Activated naive CD4-positive, alpha-beta T cell treated with anti-CD3 and anti-CD28 coated beads for 36 hours (primary cell): Measurements from ENCODE around the gene PDE3B. TPM values are rescaled to one million over a fixed set of nuclear protein-coding genes. Genes with fewer than 3 reads are reported as not detected.
"Not testable (repeated sequence)": the region's sequence is repeated elsewhere in the genome, so short reads cannot be mapped to it uniquely, and the experiment has no call there.

Source experiments
- CTCF ChIA-PET: fragments of 350-600 bp; sonication (Branson Sonifier 250); formaldehyde crosslinking; loops from one replicate; lab custom pipeline; 2021; ENCODE audit warnings: antibody characterized with exemption; lab: Charles Lee
- DNase-seq: peaks from one replicate; pipeline ENCODE4 v3.0.0-alpha.2; 2020
- H3K27ac Mint-ChIP-seq: one replicate; pipeline ENCODE4 v1.8.0; 2021; ENCODE audit warnings: mild to moderate bottlenecking, mixed read lengths
- H3K27me3 Mint-ChIP-seq: one replicate; pipeline ENCODE4 v1.8.0; 2021; ENCODE audit warnings: low read depth, mixed read lengths
- H3K36me3 Mint-ChIP-seq: one replicate; pipeline ENCODE4 v1.8.0; 2021; ENCODE audit warnings: low read depth, mixed read lengths
- H3K4me1 Mint-ChIP-seq: one replicate; pipeline ENCODE4 v1.8.0; 2021; ENCODE audit warnings: low read depth, mixed read lengths
- H3K4me3 Mint-ChIP-seq: one replicate; pipeline ENCODE4 v1.8.0; 2021; ENCODE audit warnings: mild to moderate bottlenecking, moderate library complexity, mixed read lengths
- H3K9me3 Mint-ChIP-seq: one replicate; pipeline ENCODE4 v1.8.0; 2021; ENCODE audit warnings: mixed read lengths
- intact Hi-C: fragments of 100-400 bp; cut with micrococcal nuclease; formaldehyde crosslinking; loops from one replicate; pipeline ENCODE4 v1.15.1; 2023
- total RNA-seq, 2 experiments: library from RNA; stranded (reverse); gene quantifications; one replicate each; pipeline ENCODE4 v1.2.3, GENCODE V29; 2021

Gene PDE3B
- total RNA-seq, 2 experiments from 2014 or later = 16.5 to 17.4 TPM

DNA sequence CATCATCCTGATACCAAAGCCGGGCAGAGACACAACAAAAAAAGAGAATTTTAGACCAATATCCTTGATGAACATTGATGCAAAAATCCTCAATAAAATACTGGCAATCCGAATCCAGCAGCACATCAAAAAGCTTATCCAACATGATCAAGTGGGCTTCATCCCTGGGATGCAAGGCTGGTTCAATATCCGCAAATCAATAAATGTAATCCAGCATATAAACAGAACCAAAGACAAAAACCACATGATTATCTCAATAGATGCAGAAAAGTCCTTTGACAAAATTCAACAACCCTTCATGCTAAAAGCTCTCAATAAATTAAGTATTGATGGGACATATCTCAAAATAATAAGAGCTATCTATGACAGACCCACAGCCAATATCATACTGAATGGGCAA is 21.3 kb downstream of the PDE3B start:
- Mint-ChIP-seq H3K9me3 (peaks cover 22% of the 10 kb centered on the region), H3K4me1 (peaks cover 12% of the 10 kb centered on the region), H3K36me3 (peaks cover 31% of the 10 kb centered on the region)
- intact Hi-C loops, DNase-seq, H3K4me3 Mint-ChIP-seq, H3K27ac Mint-ChIP-seq, CTCF ChIA-PET, H3K27me3 Mint-ChIP-seq: not testable (repeated sequence)

DNA sequence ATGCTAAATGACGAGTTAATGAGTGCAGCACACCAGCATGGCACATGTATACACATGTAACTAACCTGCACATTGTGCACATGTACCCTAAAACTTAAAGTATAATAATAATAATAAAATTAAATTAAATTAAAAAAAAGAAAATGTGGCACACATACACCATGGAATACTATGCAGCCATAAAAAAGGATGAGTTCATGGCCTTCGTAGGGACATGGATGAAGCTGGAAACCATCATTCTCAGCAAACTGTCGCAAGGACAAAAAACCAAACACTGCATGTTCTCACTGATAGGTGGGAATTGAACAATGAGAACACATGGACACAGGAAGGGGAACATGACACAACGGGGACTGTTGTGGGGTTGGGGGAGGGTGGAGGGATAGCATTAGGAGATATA is 23.7 kb downstream of the PDE3B start:
- Mint-ChIP-seq H3K4me1 (peaks cover 25% of the 10 kb centered on the region), H3K36me3 (peaks cover 20% of the 10 kb centered on the region), H3K9me3 (peaks cover 18% of the 10 kb centered on the region)
- H3K27ac Mint-ChIP-seq, H3K27me3 Mint-ChIP-seq, H3K4me3 Mint-ChIP-seq, intact Hi-C loops, DNase-seq: not testable (repeated sequence)
- CTCF ChIA-PET = interaction anchor here (0.7 kb wide), 1 partner anchor 25 kb away, joined by 3 read pairs; no protein-coding TSS in a partner anchor

DNA sequence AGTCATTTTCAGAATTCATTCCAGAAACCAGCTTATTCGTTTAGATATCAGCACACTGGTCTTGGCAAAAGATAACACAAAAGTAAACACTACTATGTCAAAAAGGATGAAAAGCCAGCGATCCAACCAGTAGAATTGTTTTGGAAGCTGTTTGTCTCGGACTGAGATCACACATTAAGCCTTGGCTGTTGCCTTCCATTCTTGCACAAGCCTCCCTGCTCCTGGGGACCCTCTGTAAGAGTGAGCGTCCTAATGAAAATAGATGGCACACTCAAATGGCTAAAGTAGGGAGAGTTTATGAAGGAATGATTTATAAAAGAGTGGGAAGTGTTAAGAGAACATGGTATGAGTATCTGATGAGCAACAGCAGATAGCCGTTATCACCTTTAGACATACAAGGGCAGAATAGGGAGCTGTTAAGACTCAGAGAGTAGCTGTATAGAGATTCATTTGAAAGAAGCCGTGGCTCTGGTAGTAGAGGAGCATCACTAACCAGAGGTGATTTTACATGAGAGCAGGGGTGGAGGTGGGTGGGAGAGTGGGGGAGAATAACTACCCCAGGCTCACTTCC is 25.2 kb downstream of the PDE3B start:
- Mint-ChIP-seq H3K27me3 (no peaks in the 10 kb centered on the region), H3K9me3 (peaks cover 13% of the 10 kb centered on the region), H3K4me3 (no peak overlapping the region), H3K27ac (no peak overlapping the region), H3K36me3 (peaks cover 21% of the 10 kb centered on the region), H3K4me1 (peaks cover 39% of the 10 kb centered on the region)
- CTCF ChIA-PET = no interaction called here
- no peak for DNase-seq
- intact Hi-C loops = loop anchor here (2.0 kb wide), 1 partner anchor 24 kb away; no protein-coding TSS in a partner anchor

DNA sequence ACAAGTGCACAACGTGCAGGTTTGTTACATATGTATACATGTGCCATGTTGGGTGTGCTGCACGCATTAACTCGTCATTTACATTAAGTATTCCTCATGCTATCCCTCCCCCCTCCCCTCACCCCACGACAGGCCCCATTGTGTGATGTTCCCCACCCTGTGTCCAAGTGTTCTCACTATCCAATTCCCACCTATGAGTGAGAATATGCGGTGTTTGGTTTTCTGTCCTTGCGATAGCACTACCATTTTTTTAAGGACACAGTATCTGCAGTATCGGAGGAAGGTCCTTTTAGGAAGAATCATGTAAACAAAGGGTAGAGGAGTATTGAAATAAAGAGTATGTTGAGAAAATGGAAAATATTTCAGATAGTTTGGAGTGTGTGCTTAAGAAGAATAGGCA is 25.9 kb downstream of the PDE3B start:
- Mint-ChIP-seq H3K27ac (no peak overlapping the region), H3K4me1 (peaks cover 46% of the 10 kb centered on the region), H3K27me3 (no peaks in the 10 kb centered on the region), H3K4me3 (no peak overlapping the region), H3K9me3 (peaks cover 10% of the 10 kb centered on the region), H3K36me3 (peaks cover 23% of the 10 kb centered on the region)
- intact Hi-C loops = loop anchor here (2.0 kb wide), 1 partner anchor 25 kb away; no protein-coding TSS in a partner anchor
- no peak for DNase-seq
- CTCF ChIA-PET = no interaction called here

DNA sequence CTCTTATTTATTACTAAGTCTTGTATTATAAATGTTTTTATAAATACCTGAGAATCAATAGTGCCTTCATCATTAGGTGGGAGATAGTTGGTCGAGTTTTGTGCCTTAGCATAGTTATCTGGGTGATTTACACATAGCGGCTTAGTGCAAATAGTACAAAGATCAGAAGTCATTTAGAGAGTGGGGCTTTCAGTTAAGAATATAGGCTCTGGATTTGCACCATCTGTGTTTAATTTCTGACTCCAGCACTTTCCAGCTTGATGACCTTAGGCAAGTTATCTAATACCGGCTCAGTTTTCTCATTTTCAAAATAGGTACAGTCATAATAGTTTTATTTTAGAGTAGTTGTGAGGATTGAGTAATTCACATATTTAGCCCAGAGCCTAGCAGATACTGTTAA is 26.4 kb downstream of the PDE3B start:
- intact Hi-C loops = loop anchor here (2.0 kb wide), 1 partner anchor 25 kb away; no protein-coding TSS in a partner anchor
- peaks cover 48% of the 10 kb centered on the region for H3K4me1 Mint-ChIP-seq

DNA sequence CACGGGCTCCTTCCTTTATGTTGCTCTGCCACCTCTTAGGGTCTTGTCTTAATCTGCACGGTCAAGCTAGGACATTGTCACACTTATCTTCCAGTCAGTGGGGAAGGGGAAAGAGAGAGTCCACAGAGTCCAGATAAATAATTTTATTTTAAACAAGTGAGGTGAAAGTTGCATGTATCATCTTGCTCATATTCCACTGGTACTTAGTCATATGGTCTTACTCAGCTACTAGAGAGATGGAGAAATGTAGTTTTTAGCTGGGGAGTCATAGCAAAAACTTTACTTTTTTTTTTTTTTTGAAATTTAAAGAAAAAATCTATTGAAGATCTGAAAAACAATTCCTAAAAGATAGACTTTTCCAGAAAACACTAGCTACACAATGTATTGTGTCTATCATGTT is 29.0 kb downstream of the PDE3B start:
- Mint-ChIP-seq H3K4me1 (peaks cover 60% of the 10 kb centered on the region), H3K27me3 (no peaks in the 10 kb centered on the region), H3K27ac (peak overlapping the region; percentile 33), H3K36me3 (peaks cover 28% of the 10 kb centered on the region), H3K9me3 (peaks cover 3% of the 10 kb centered on the region), H3K4me3 (no peak overlapping the region)
- no peak for DNase-seq
- intact Hi-C loops = no loop called here
- CTCF ChIA-PET = no interaction called here

More for the DNA sequence above, 26.4 kb downstream of the PDE3B start:
- H3K27me3 Mint-ChIP-seq = no peaks in the 10 kb centered on the region
- DNase-seq = no peak
- CTCF ChIA-PET = interaction anchor here (0.6 to 1.1 kb wide), 3 partner anchors 9 to 237 kb away, joined by 3 to 5 read pairs (median 3); no protein-coding TSS in a partner anchor
- H3K36me3 Mint-ChIP-seq = peaks cover 24% of the 10 kb centered on the region
- no peak overlapping the region for H3K4me3 Mint-ChIP-seq
- H3K9me3 Mint-ChIP-seq = peaks cover 10% of the 10 kb centered on the region
- H3K27ac Mint-ChIP-seq = peak overlapping the region; percentile 18

DNA sequence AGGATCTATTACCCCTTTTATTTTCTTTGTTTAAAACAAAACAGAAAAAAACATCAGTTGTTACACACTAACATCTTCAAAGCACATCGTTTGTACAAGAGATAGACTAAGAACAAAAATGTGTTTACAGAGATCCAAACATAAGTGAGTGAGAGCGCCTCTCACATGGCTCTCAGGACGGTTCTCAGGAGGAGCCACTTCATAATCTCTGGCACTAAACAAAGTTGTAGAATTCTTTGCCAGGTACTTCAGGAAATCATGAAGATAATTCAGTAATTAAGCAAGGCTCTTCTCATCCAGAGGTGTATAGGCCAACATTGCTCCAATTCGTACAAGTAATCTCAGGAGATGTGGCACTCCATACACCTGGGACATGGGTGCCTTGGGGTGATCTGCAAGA is 29.8 kb downstream of the PDE3B start:
- Mint-ChIP-seq H3K27me3 (no peaks in the 10 kb centered on the region), H3K9me3 (peaks cover 3% of the 10 kb centered on the region), H3K27ac (peak overlapping the region; percentile 82), H3K36me3 (peaks cover 33% of the 10 kb centered on the region), H3K4me1 (peaks cover 63% of the 10 kb centered on the region), H3K4me3 (no peak overlapping the region)
- intact Hi-C loops = no loop called here
- CTCF ChIA-PET = no interaction called here
- DNase-seq = no peak

DNA sequence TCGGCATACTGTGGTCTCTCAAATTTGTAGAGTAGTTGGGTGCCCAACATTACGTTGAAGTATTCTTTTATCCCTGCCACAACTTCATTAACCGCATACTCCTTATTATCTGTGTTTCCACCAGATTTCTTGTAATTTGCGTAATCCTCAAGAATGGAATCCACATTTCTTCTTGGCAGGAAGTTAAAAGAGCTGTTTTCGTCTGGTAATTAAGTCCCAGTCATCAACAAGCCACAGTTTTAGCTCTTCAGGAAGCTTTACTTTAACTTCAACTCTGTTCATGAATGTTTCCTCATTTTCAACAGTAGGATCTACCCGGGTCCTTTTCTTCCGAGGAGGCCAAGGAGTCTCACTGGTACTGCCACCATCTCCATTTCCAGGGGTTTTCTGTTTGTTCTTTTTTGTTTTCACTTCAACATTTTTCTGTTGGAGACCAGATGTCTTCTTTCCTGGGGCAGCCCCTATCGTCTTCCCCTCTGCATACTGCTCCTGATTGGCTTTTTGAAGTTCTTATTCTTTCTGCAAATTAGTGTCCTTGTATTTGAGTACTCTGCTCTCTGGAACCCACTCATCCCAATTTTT is 30.3 kb downstream of the PDE3B start:
- Mint-ChIP-seq H3K4me3 (peak overlapping the region; percentile 7), H3K4me1 (peaks cover 58% of the 10 kb centered on the region), H3K36me3 (peaks cover 35% of the 10 kb centered on the region), H3K27ac (peak overlapping the region; percentile 82), H3K9me3 (peaks cover 3% of the 10 kb centered on the region), H3K27me3 (no peaks in the 10 kb centered on the region)
- intact Hi-C loops = no loop called here
- DNase-seq = no peak
- CTCF ChIA-PET = interaction anchor here (0.6 kb wide), 1 partner anchor 18 kb away, joined by 4 read pairs; no protein-coding TSS in a partner anchor

DNA sequence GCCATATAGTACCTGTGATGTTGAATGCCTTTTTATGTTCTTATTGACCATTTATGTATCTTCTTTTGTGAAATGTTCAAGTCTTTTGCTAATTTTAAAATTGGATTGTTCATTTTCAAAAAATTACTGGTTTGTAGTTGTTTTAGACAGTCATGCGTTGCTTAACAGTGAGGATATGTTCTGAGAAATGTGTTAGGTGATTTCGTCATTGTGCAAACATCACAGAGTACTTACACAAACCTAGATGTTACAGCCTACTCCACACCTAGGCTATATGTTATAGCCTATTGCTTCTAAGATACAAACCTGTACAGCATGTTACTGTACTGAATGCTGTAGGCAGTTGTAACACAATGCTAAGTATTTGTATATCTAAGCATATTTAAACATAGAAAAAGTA is 32.5 kb downstream of the PDE3B start:
- intact Hi-C loops = loop anchor here (1.0 kb wide), 1 partner anchor 23 kb away; no protein-coding TSS in a partner anchor
- H3K27me3 Mint-ChIP-seq = no peaks in the 10 kb centered on the region
- peaks cover 55% of the 10 kb centered on the region for H3K4me1 Mint-ChIP-seq
- no peak overlapping the region for H3K4me3 Mint-ChIP-seq
- no peak overlapping the region for H3K27ac Mint-ChIP-seq
- H3K36me3 Mint-ChIP-seq = peaks cover 41% of the 10 kb centered on the region
- no peak for DNase-seq
- peaks cover 8% of the 10 kb centered on the region for H3K9me3 Mint-ChIP-seq
- CTCF ChIA-PET = no interaction called here

DNA sequence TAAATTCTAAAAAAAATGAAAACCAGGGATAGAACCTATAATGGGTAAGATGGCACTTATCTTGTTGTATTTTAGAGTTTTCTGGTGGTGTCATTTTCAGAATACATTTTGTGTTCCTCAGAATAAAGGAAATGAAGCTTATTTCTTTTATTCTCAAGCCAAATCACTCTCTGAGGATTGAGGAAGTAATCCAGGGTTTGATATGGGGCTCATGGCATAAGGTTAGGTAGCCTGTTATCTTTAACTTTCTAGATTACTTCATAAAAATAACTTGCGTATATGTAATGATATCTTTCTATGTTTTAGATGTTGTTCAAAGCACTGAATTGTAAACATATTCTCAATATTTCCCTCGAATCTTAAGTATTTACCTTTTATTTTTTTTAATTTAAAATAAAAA is 33.5 kb downstream of the PDE3B start:
- Mint-ChIP-seq H3K36me3 (peaks cover 42% of the 10 kb centered on the region), H3K27ac (no peak overlapping the region), H3K4me3 (no peak overlapping the region), H3K4me1 (peaks cover 60% of the 10 kb centered on the region), H3K9me3 (peaks cover 11% of the 10 kb centered on the region), H3K27me3 (no peaks in the 10 kb centered on the region)
- intact Hi-C loops = no loop called here
- CTCF ChIA-PET = no interaction called here
- no peak for DNase-seq

DNA sequence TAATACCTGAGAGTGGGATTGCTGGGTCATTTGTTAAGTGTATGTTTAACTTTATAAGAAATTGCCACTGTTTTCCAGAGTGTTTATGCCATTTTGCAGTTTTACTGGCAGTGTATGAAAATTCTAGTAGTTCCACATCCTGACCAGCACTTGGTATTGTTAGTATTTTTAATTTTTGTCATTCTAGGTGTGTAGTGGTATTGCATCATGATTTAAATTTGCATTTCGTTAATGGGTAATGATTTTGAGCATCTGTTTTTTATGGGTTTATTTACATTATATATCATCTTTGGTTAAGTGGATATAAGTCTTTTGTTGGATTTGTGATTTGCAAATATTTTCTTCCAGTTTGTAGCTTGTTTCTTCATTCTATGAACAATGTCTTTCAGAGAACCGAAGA is 34.7 kb downstream of the PDE3B start:
- Mint-ChIP-seq H3K36me3 (peaks cover 41% of the 10 kb centered on the region), H3K27ac (no peak overlapping the region), H3K9me3 (peaks cover 12% of the 10 kb centered on the region), H3K4me3 (no peak overlapping the region), H3K27me3 (no peaks in the 10 kb centered on the region), H3K4me1 (peaks cover 55% of the 10 kb centered on the region)
- CTCF ChIA-PET = interaction anchor here (0.6 to 0.8 kb wide), 2 partner anchors 8 to 157 kb away, joined by 3 read pairs; no protein-coding TSS in a partner anchor
- DNase-seq = no peak
- intact Hi-C loops = no loop called here

DNA sequence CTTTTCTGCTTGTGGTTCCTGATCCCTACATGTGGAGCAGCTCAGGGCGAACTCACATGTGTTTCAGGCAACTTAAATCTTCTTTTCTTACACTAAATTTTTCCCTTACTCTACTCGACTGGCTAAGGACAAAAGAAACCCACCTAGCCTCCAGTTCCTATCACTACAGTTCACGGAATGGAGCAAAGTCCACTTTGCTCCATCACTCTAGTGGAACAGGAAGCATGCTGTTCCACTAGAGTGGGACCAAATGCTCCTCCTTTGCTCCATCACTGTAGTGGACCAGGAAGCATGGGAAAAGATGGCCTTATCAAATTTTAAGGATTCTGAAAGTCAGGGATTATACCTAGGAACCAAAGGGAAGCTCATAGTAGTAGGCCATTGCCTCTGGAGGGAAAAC is 36.1 kb downstream of the PDE3B start:
- Mint-ChIP-seq H3K9me3 (peaks cover 9% of the 10 kb centered on the region), H3K4me1 (peaks cover 53% of the 10 kb centered on the region), H3K4me3 (no peak overlapping the region), H3K27ac (no peak overlapping the region), H3K27me3 (no peaks in the 10 kb centered on the region), H3K36me3 (peaks cover 30% of the 10 kb centered on the region)
- CTCF ChIA-PET = no interaction called here
- no peak for DNase-seq
- intact Hi-C loops = no loop called here
